ENCODE data around the gene NABP1. TPM values are rescaled to one million over a fixed set of nuclear protein-coding genes. Genes with fewer than 3 reads are reported as not detected.

The NABP1 gene
- total RNA-seq, 1 experiment from 2014 or later = 46.5 TPM

- Histone ChIP-seq H2AFZ (no peak overlapping the region), H3K36me3 (ENCODE audit: low read depth) (no peaks in the 10 kb centered on the region; the same call in 1 of the 2 replicates), H3K4me3 (no peak overlapping the region), H3F3A (ENCODE audit: insufficient read depth, low read depth) (peaks cover 25% of the 10 kb centered on the region), H4K20me1 (ENCODE audit: insufficient read depth) (no peaks in the 10 kb centered on the region), H3K9me3 (ENCODE audit: insufficient read depth, low read depth) (peaks cover 5% of the 10 kb centered on the region; the same call in 1 of the 2 replicates), H3K9me2 (ENCODE audit: insufficient read depth) (no peaks in the 10 kb centered on the region), H3K4me1 (replicated peaks; ENCODE audit: insufficient read depth) (peaks cover 28% of the 10 kb centered on the region), H3K27ac (no peak overlapping the region), H3K27me3 (ENCODE audit: insufficient read depth, low read depth) (no peaks in the 10 kb centered on the region), H3K79me2 (ENCODE audit: low read depth) (no peaks in the 10 kb centered on the region), H3K4me2 (no peak overlapping the region)
- no TSS peak for BruUV-seq (replicated peaks)
- POLR2A ChIA-PET (ENCODE audit: unreplicated experiment) = no interaction called here
- no peak for DNase-seq
- CTCF ChIA-PET = interaction anchor here (0.6 kb wide), 1 partner anchor 107 kb away, joined by 11 read pairs; no protein-coding TSS in a partner anchor
- TF ChIP-seq, protein P1, sequence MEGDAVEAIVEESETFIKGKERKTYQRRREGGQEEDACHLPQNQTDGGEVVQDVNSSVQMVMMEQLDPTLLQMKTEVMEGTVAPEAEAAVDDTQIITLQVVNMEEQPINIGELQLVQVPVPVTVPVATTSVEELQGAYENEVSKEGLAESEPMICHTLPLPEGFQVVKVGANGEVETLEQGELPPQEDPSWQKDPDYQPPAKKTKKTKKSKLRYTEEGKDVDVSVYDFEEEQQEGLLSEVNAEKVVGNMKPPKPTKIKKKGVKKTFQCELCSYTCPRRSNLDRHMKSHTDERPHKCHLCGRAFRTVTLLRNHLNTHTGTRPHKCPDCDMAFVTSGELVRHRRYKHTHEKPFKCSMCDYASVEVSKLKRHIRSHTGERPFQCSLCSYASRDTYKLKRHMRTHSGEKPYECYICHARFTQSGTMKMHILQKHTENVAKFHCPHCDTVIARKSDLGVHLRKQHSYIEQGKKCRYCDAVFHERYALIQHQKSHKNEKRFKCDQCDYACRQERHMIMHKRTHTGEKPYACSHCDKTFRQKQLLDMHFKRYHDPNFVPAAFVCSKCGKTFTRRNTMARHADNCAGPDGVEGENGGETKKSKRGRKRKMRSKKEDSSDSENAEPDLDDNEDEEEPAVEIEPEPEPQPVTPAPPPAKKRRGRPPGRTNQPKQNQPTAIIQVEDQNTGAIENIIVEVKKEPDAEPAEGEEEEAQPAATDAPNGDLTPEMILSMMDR (conservative IDR thresholded peaks at IDR 0.05) = no peak
- intact Hi-C loops (cut with micrococcal nuclease; ENCODE audit: unreplicated experiment) = no loop called here
These were observed 28.4 kb upstream of the NABP1 start for GRCh38 chr2:191649519-191649918.

GRCh38 chr2:191650896-191651773, 26.8 kb upstream of the NABP1 start:
- no peak overlapping the region for H2AFZ ChIP-seq
- peaks cover 22% of the 10 kb centered on the region for H3K4me1 ChIP-seq (replicated peaks; ENCODE audit: insufficient read depth)
- POLR2A ChIA-PET (ENCODE audit: unreplicated experiment) = no interaction called here
- H3K9me2 ChIP-seq (ENCODE audit: insufficient read depth) = no peaks in the 10 kb centered on the region
- BruUV-seq (replicated peaks) = no TSS peak
- TF ChIP-seq, protein P1 (conservative IDR thresholded peaks at IDR 0.05) = no peak
- TF ChIP-seq EZH2 (IDR thresholded peaks at IDR 0.05; ENCODE audit: low read depth) = no peak
- DNase-seq = no peak
- peaks cover 5% of the 10 kb centered on the region; the same call in 1 of the 2 replicates for H3K9me3 ChIP-seq (ENCODE audit: insufficient read depth, low read depth)
- no peaks in the 10 kb centered on the region for H3K27me3 ChIP-seq (ENCODE audit: insufficient read depth, low read depth)
- no peak overlapping the region for H3K27ac ChIP-seq
- CTCF ChIA-PET = no interaction called here
- no peak overlapping the region for H3K4me3 ChIP-seq
- no peaks in the 10 kb centered on the region; the same call in 1 of the 2 replicates for H3K36me3 ChIP-seq (ENCODE audit: low read depth)
- intact Hi-C loops (cut with micrococcal nuclease; ENCODE audit: unreplicated experiment) = no loop called here
- no peaks in the 10 kb centered on the region for H3K79me2 ChIP-seq (ENCODE audit: low read depth)
- no peak overlapping the region for H3K4me2 ChIP-seq
- no peaks in the 10 kb centered on the region for H4K20me1 ChIP-seq (ENCODE audit: insufficient read depth)
- peaks cover 18% of the 10 kb centered on the region for H3F3A ChIP-seq (ENCODE audit: insufficient read depth, low read depth)

DNA sequence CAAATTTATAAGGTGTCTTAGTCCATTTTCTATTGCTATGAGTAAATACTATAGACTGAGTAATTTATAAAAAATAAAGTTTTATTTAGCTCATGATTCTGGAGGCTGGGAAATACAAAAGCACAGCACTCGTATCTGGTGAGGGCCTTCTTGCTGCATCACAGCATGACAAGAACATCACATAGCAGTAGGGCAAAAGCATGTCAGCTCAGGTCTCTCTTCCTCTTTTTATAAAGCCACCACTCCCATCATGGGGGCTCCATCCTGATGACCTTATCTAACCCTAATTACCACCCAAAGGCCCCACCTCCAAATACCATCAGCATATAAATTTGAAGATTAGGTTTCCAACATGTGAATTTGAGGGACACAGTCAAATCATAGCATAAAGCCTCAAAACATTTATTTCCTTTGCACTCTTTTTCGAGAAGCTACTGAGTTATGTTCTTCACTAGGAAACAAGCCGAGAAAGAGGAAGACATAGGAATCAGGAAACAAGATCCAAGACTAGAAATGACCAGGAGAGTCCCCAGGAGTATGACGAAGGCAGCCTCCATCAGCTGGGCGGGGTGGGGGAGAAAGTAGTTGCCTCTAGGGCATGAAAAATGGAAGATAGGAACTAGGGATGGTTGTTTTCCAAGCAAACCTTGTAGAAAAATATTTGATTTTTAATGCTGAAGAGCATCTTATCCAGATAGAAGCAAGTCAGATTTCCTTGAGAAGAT, 24.1 kb upstream of the NABP1 start:
- Histone ChIP-seq H3K27ac (no peak overlapping the region), H4K20me1 (ENCODE audit: insufficient read depth) (no peaks in the 10 kb centered on the region), H3K79me2 (ENCODE audit: low read depth) (no peaks in the 10 kb centered on the region), H3K4me1 (replicated peaks; ENCODE audit: insufficient read depth) (0 out of 2 replicates have a peak, but pooled peaks cover 7% of the 10 kb centered on the region), H3K27me3 (ENCODE audit: insufficient read depth, low read depth) (no peaks in the 10 kb centered on the region), H2AFZ (no peak overlapping the region), H3K9me2 (ENCODE audit: insufficient read depth) (no peaks in the 10 kb centered on the region), H3F3A (ENCODE audit: insufficient read depth, low read depth) (no peaks in the 10 kb centered on the region), H3K36me3 (ENCODE audit: low read depth) (no peaks in the 10 kb centered on the region), H3K4me3 (no peak overlapping the region), H3K4me2 (no peak overlapping the region), H3K9me3 (ENCODE audit: insufficient read depth, low read depth) (no peaks in the 10 kb centered on the region; the same call in 1 of the 2 replicates)
- TF ChIP-seq EZH2 (IDR thresholded peaks at IDR 0.05; ENCODE audit: low read depth) = no peak
- TF ChIP-seq, protein P1 (conservative IDR thresholded peaks at IDR 0.05) = no peak
- DNase-seq = no peak
- BruUV-seq (replicated peaks) = no TSS peak
- CTCF ChIA-PET = interaction anchor here (0.6 kb wide), 1 partner anchor 115 kb away, joined by 3 read pairs; no protein-coding TSS in a partner anchor
- intact Hi-C loops (cut with micrococcal nuclease; ENCODE audit: unreplicated experiment) = no loop called here
- POLR2A ChIA-PET (ENCODE audit: unreplicated experiment) = no interaction called here
